HUES48 (cell line): Measurements from ENCODE around the gene ACYP2.

Experiments used
- H3K27ac ChIP-seq: one replicate; pipeline ENCODE4 v1.7.0; 2013; ENCODE audit warnings: low read depth, low read length, inconsistent platforms
- H3K27me3 ChIP-seq: 2 replicates; pipeline ENCODE4 v1.6.1; 2013; ENCODE audit warnings: mild to moderate bottlenecking, low read length; ENCODE audit not compliant: control insufficient read depth, insufficient read depth
- H3K36me3 ChIP-seq: 2 replicates; pipeline ENCODE4 v1.6.1; 2013; ENCODE audit warnings: low read length; ENCODE audit not compliant: control insufficient read depth, insufficient read depth
- H3K4me1 ChIP-seq: 2 replicates; pipeline ENCODE4 v1.6.1; 2013; ENCODE audit warnings: mild to moderate bottlenecking, low read length; ENCODE audit not compliant: control insufficient read depth, insufficient read depth
- H3K4me3 ChIP-seq: 2 replicates; pipeline ENCODE4 v1.5.1; 2013; ENCODE audit warnings: mild to moderate bottlenecking, low read depth, low read length
- H3K9ac ChIP-seq: 2 replicates; pipeline ENCODE4 v1.6.1; 2013; ENCODE audit warnings: mild to moderate bottlenecking, low read depth, low read length, moderate library complexity
- H3K9me3 ChIP-seq: 2 replicates; pipeline ENCODE4 v1.6.1; 2013; ENCODE audit warnings: low read length; ENCODE audit not compliant: control insufficient read depth, insufficient read depth

The ACYP2 gene

DNA sequence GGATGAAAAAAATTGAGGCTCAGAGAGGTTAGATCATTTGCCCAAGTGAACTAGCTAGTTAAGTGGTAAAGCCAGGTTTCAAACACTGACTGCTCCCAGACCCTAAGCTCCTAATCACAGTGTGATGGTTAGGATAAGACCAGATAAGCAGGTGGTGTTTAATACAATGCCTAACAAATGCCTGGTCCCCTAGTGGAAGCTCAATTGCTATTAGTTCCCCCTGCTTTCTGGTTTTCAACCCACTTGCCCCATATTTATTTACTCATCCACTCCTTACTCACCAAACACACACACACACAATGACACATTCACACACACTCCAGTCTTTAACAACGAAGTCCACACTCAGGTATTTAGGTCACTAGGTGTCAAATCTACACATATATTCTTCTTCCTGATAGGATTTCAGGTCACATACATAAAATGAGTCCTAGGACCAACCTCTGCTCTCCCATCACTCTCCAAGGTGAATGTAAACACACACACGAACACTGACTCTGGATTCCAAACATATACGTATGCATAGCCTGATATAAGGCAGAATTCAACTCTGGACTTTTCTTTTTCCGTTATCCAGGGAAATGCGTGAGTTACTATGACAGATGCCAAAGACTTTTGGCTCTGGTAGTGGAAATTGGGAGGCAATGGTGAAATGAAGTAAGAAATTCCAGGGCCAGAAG, 214.2 kb downstream of the ACYP2 start:
- Histone ChIP-seq H3K9me3 (peaks cover 8% of the 10 kb centered on the region; the same call in 1 of the 2 replicates), H3K9ac (no peak overlapping the region), H3K27ac (no peak overlapping the region), H3K36me3 (no peaks in the 10 kb centered on the region), H3K4me3 (peak overlapping the region; percentile 69), H3K4me1 (peaks cover 16% of the 10 kb centered on the region), H3K27me3 (peaks cover 11% of the 10 kb centered on the region)

DNA sequence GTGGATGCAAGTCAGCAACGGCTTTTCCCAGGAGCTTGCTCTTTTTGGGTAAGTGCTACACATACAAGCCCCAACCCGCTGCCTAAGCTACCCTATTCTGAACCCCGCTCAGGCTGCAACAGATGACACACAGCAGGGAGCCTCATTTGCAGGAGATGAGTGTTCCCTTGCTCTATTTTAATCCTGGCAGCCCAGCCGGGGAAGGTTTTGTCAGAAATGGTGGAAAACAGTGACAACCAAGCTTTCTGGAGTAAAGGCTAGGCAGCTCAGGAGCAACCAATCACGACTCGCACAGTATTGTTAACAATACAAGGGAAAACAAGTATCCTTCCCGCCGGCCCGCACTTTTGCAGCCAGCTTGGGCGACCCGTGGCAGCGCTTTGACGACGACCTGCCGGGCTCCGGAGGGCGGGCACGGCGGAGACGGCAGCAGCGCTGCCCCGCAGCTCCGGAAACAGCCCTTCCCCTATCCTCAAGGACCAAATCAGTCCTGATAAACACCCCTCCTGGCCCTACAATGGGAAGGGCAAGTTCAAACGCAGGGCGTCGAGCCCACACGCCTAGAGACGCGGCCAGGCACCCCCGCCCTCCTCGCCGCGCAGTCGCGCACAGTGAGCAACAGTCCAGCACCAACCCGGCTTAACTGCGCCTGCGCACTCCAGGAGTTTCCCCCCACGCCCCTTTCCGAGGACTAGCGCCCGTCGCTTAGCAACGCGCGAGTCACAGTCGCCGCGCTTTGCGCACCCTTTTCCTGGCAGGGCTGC, 214.9 kb downstream of the ACYP2 start:
- Histone ChIP-seq H3K36me3 (no peaks in the 10 kb centered on the region), H3K27me3 (peaks cover 11% of the 10 kb centered on the region), H3K4me3 (peak overlapping the region; percentile 69), H3K4me1 (peaks cover 16% of the 10 kb centered on the region), H3K9ac (0 out of 2 replicates have a peak overlapping the region, but pooled peaks have one; percentile 24), H3K9me3 (peaks cover 1% of the 10 kb centered on the region; the same call in 1 of the 2 replicates), H3K27ac (peak overlapping the region; percentile 57)

GRCh38 chr2:54330926-54331835, 215.8 kb downstream of the ACYP2 start:
- Histone ChIP-seq H3K27me3 (peaks cover 11% of the 10 kb centered on the region), H3K27ac (no peak overlapping the region), H3K4me3 (peak overlapping the region; percentile 69), H3K9ac (no peak overlapping the region), H3K9me3 (no peaks in the 10 kb centered on the region), H3K4me1 (peaks cover 16% of the 10 kb centered on the region), H3K36me3 (no peaks in the 10 kb centered on the region)

DNA sequence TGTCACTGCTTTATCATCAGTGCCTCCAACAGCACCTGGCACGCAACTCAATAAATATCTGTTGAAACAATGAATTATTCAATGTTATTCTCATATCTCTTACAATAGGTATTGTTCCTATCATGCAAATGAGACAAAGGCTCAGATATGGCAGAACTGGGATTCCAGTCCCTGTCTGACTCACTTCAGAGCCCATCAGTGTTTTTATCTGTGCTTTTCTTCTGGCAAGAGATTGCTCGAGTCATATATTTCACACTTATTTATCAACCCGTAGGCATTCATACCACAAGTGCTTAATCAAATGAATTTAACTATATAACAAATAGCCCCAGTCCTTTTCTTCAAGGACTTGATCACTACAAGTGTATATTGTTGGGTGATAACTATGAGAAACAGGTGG, 217.0 kb downstream of the ACYP2 start:
- Histone ChIP-seq H3K9me3 (no peaks in the 10 kb centered on the region), H3K4me1 (peaks cover 16% of the 10 kb centered on the region), H3K36me3 (no peaks in the 10 kb centered on the region), H3K4me3 (no peak overlapping the region), H3K9ac (no peak overlapping the region), H3K27ac (no peak overlapping the region), H3K27me3 (peaks cover 11% of the 10 kb centered on the region)

- Histone ChIP-seq H3K27me3 (no peaks in the 10 kb centered on the region; the same call in 1 of the 2 replicates), H3K4me3 (no peak overlapping the region), H3K9ac (no peak overlapping the region), H3K9me3 (no peaks in the 10 kb centered on the region), H3K36me3 (no peaks in the 10 kb centered on the region), H3K4me1 (0 out of 2 replicates have a peak, but pooled peaks cover 4% of the 10 kb centered on the region), H3K27ac (no peak overlapping the region)
These were observed 220.9 kb downstream of the ACYP2 start for GRCh38 chr2:54336136-54336976.

GRCh38 chr2:54336977-54337255, 221.5 kb downstream of the ACYP2 start:
- H3K27ac ChIP-seq = no peak overlapping the region
- H3K9ac ChIP-seq = no peak overlapping the region
- H3K27me3 ChIP-seq = no peaks in the 10 kb centered on the region; the same call in 1 of the 2 replicates
- H3K4me3 ChIP-seq = no peak overlapping the region
- H3K36me3 ChIP-seq = no peaks in the 10 kb centered on the region
- no peaks in the 10 kb centered on the region for H3K9me3 ChIP-seq
- H3K4me1 ChIP-seq = no peaks in the 10 kb centered on the region

GRCh38 chr2:54341656-54342055, 226.2 kb downstream of the ACYP2 start:
- Histone ChIP-seq H3K9me3 (no peaks in the 10 kb centered on the region), H3K36me3 (no peaks in the 10 kb centered on the region), H3K4me1 (no peaks in the 10 kb centered on the region), H3K27me3 (no peaks in the 10 kb centered on the region), H3K9ac (no peak overlapping the region), H3K27ac (no peak overlapping the region), H3K4me3 (no peak overlapping the region)

DNA sequence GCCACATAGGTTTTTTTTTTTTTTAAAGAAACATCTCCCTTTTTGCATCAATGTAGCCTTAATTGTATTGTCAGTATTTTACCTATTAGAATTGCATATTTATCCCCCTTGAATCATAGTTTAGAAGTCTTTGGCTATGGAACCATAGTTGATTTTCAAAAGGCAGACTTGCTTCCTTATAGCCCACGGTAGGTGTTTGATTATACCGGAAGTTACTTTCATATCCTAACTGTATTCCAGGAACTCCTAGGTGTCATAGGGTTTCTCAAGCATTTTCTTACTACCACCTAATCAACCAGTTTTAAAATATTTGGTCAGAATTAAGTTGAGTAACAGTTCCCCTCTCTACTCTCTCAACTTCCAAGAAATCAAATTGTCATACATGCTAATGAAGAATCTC, 227.2 kb downstream of the ACYP2 start:
- Histone ChIP-seq H3K9ac (no peak overlapping the region), H3K4me1 (0 out of 2 replicates have a peak, but pooled peaks cover under 1% of the 10 kb centered on the region), H3K27me3 (no peaks in the 10 kb centered on the region), H3K27ac (no peak overlapping the region), H3K36me3 (no peaks in the 10 kb centered on the region), H3K9me3 (no peaks in the 10 kb centered on the region), H3K4me3 (no peak overlapping the region)

- no peaks in the 10 kb centered on the region for H3K36me3 ChIP-seq
- no peak overlapping the region for H3K27ac ChIP-seq
- no peak overlapping the region for H3K9ac ChIP-seq
- no peaks in the 10 kb centered on the region for H3K27me3 ChIP-seq
- no peak overlapping the region for H3K4me3 ChIP-seq
- H3K9me3 ChIP-seq = no peaks in the 10 kb centered on the region
- 0 out of 2 replicates have a peak, but pooled peaks cover 3% of the 10 kb centered on the region for H3K4me1 ChIP-seq
These were observed 232.2 kb downstream of the ACYP2 start for GRCh38 chr2:54347622-54348021.

DNA sequence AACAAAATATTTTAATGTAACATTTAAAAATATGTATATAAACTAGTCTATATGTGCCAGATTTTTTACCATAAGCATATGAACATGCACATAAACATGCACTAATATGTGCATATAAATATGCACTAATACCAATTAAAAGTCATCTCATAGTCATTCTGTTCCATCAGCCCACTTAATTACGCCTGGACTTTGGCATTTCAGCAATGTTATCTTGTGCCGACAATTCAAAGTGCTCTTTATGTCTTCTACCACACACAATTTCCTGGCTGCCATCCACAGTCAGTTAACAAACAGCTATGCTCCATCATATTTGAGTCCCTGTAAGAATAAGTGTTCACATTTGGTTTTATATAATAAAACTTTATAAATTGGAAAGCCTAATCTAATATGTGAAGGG, 233.2 kb downstream of the ACYP2 start:
- no peak overlapping the region for H3K27ac ChIP-seq
- H3K4me1 ChIP-seq = peaks cover 10% of the 10 kb centered on the region; the same call in 1 of the 2 replicates
- no peak overlapping the region for H3K9ac ChIP-seq
- H3K36me3 ChIP-seq = no peaks in the 10 kb centered on the region
- no peak overlapping the region for H3K4me3 ChIP-seq
- H3K27me3 ChIP-seq = no peaks in the 10 kb centered on the region
- no peaks in the 10 kb centered on the region for H3K9me3 ChIP-seq
